ENCODE results near the gene SOD1.

- TF ChIP-seq ELK4 (IDR thresholded peaks at IDR 0.05; ENCODE audit: borderline replicate concordance, low read depth, low read length) (no peak), CTCF (tag by site-specific recombination; IDR thresholded peaks at IDR 0.05) (no peak), ZBTB10 (tag by site-specific recombination; IDR thresholded peaks at IDR 0.05) (no peak)
- TF ChIP-seq, protein P1, sequence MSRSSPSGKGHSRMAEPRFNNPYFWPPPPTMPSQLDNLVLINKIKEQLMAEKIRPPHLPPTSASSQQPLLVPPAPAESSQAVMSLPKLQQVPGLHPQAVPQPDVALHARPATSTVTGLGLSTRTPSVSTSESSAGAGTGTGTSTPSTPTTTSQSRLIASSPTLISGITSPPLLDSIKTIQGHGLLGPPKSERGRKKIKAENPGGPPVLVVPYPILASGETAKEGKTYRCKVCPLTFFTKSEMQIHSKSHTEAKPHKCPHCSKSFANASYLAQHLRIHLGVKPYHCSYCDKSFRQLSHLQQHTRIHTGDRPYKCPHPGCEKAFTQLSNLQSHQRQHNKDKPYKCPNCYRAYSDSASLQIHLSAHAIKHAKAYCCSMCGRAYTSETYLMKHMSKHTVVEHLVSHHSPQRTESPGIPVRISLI (tag by site-specific recombination; IDR thresholded peaks at IDR 0.05) = no peak
Measured at GRCh38 chr21:31641416-31641922, 18.0 kb upstream of the SOD1 start.

All from HEK293 (cell line).